GM21529 (cell line): ENCODE results near the gene KLF6.

ENCODE experiments used
- ATAC-seq: cut with Tn5 transposase; IDR thresholded peaks from one replicate; pipeline ENCODE4 v1.9.1; 2021; ENCODE audit not compliant: unreplicated experiment

Gene KLF6

DNA sequence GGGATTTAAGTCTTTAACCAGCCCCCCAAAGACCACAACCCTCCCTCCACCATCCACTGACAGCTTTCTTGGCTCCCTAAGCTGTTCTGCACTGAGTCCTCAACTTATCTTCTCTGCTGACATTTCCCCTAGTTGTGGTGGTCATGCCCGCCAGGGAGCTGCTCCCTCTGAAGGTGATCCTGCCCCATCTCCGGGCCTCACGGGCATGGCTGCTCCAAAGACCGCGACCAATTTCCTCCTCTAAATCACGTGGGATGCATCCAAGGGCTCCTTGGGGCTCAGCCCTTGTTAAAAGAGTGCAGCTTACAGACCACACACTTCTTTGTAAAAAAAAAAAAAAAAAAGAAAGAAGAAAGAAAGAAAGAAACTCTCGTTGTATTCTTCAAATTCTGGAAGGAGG lies 27.1 kb upstream of the KLF6 start:
- ATAC-seq = no peak

DNA sequence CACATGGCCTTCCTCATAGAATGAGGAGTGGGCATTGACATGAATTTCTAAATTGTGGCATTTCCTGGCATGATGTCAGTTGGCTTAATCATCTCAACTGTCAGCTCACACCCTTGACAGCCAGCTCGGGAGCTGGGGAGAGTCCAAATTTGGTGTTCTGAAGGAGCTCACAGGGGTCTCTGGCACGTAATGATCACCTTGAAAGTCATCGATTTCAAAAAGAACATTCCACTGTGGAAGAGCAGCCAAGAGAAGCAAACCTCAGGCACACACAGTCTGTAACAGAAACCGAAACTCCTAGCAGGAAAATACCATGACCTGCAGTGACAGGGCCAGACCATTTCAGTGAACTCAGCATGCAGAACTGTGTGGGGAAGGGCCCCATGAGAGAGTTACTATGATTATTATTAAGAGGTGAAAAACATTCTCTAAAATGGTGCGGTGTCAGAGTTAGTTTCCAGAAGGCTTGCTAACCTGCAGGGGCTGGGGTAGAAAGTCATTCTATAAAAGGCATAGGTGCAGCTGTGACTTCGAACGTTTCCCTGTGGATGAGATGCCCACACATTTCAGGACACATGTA lies 26.4 kb upstream of the KLF6 start:
- ATAC-seq = peak; percentile 85

DNA sequence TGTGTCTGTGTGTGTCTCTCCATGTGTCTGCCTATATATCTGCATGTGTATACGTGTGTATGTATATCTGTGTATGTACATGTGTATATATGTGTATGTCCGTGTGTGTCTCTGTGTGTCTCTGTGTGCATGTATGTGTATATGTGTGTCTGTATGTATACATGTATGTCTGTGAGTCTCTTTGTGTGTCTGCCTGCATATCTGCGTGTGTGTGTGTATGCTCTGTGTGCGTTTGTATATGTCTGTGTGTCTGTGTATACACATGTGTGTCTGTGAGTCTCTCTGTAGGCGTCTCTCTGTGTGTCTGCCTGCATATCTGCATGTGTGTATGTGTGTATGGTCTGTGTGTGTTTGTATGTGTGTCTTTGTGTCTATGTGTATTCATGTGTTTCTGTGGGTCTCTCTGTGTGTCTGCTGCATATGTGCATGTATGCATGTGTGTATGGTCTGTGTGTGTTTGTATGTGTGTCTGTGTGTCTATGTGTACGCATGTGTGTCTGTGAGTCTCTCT lies 23.7 kb upstream of the KLF6 start:
- ATAC-seq = no peak

DNA sequence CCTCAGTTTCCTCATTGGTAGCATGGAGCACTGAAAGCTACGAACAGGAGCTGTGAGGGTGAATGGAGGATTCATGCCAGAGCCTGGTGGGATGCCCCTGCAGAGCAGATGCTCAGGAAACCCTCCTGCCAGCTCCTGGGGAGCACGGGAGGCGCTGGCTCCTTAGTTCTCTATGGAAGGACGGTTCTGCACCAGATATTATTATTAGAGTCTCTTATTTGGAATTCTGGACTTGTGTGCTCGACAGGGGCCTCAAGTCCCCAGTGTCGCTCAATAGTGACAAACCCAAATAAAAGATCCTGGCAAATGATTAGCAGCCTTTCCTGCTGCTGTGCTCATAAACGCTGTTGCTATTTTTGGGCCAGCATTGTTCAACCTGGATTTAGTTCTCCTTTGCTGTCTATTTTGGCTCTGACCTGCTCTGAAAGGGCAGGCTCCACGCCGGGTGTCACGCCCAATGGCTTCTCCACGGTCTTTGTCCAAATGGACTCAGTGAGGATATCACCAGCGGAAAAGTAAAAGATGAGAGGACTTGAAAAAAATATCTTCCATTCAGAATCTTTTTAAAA lies 23.0 kb upstream of the KLF6 start:
- ATAC-seq = no peak

DNA sequence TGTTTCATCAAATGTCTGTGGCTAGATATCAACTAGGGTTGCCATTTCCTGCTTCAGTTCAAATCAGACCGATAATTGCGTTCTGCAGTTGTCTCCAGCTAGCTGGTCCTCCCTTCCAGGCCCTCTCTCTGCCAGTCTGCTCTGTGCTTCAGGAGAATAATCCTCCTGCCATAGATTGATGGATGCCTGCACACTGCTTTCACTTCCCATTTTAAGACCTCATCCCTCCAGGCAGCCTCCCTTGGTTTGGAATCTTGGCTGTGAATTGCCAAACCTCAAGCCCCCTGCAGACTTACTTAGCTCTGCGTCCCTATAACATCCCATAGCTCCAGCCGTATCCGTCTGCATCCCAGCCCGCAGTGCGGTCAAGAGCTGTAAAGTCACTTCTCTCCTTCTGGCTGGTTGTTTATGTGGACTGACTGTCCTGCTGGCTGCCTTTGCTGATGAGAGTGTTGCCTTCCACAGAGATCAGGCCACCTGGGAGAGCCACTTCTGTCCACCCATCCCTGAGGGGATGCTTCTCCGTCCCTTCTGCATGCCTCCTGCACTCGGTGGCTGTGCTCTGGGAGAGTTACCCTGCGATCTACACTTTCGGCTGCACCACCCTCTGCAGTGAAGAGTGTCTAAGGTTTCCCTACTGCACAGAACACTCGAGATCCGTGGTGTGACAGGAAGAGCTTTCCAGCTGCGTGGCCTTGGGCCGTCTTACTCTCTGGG lies 22.4 kb upstream of the KLF6 start:
- no peak for ATAC-seq

DNA sequence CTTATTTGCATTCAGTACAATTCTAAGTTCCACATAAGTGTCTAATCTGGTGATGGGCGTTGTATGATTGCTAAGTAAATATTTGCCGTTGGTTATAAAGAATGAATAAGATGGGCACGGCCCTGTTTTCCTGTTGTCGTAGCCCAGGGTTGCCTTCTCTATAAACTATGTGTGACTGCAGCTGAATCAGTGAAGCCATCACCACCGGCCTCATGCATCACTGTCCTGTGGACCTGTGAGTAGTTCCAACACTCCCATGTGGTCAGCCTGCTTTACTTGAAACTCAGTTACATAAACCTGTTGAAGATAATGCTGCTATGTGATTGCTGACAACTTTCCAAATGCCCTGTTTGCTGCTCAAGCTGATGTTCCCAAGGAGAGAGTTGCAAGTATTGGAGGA lies 21.6 kb upstream of the KLF6 start:
- no peak for ATAC-seq

DNA sequence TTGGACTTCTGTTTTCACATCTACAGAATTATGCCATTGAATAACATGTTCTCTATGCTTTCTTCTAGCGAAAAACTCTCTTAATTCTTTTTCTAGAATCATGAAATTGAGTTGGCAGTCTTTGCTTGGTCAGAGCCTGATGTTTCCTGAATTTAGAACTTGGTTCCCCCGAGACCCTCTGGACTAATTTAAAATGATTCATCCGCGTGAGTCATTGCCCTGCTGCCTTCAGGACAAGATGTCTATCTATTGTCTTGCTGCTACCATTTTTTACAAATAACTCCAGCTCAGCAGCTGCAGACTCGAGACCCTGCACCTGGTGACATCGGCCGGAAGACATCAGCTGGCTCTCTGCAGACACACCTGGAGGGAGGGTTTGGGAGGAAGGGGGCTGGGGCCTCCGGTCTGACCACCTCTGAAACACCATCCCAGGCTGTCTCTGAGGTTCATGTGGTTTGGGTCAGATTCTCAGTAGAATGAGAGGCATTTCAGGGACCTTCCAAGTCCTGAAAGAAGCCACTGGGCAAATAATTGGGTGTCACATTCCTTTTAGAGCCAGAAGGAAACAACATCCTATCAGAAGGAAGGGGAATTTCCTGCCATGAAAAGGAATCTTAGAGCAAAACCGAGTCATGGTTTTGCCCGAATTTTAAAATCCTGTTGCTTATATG lies 20.9 kb upstream of the KLF6 start:
- peak; percentile 50 for ATAC-seq

DNA sequence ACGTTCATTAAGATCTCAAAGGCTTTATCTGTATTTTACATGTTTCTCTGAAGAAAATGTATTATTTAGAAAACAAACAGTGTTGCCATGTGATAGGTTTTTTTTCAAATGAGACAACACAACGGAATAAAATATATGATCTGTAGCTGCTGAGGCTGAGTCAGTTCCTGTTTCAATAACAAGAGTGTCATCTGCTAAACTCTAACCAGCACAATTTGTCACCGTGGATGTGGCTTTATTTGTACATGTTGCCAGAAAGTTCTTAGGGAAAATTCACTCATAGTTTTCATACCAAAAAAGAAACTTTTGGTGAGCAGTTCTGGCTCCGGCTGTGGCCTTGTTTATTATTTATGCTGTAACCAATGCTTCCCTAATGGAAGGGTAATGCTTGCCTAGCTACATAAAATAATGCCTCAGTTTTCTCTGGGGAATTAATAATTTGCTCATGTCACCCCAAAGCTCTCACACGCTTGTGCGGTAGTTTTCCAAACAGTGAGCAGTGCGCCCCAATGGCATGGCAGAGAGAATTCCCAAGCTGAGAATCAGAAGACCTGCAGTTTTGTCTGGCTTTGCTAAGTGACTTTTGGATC lies 20.3 kb upstream of the KLF6 start:
- ATAC-seq = peak; percentile 47

DNA sequence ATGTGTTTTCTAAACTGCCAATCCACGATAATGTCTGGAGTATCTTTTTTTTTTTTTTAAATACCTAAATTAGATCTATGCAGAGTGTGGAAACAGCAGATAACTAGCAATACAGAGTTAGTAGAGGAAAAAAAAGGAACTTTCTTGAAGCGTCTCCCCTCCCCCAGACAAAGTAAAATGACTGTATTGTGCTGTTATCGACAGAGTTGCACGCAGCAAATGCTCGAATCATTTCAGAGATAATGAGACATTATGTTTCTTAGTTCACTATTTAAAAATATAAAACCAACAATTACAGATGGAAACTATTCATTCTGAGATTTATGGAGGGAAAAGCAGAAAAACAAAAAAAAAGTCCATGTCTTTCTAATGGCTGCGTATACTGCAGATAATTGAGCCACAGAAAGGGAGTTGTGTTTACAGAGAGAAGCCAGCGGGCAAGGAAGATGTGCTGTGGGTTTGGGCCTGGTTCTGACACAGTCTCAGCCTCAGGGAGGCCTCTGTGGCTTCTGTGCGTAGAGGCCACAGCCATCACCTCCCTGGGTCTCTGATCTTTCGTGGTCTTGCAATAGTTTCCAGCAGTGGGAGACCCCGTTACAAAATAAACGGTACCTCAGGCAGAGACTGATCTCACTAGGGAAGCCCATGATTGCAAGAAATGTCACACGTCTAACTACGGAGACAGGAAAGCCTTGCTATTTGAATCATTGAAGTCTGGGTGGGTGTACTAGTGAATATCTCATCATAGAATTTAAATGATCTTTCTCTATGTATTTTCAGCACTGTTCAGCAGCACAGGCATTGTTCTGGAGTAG lies 19.1 kb upstream of the KLF6 start:
- ATAC-seq = no peak

DNA sequence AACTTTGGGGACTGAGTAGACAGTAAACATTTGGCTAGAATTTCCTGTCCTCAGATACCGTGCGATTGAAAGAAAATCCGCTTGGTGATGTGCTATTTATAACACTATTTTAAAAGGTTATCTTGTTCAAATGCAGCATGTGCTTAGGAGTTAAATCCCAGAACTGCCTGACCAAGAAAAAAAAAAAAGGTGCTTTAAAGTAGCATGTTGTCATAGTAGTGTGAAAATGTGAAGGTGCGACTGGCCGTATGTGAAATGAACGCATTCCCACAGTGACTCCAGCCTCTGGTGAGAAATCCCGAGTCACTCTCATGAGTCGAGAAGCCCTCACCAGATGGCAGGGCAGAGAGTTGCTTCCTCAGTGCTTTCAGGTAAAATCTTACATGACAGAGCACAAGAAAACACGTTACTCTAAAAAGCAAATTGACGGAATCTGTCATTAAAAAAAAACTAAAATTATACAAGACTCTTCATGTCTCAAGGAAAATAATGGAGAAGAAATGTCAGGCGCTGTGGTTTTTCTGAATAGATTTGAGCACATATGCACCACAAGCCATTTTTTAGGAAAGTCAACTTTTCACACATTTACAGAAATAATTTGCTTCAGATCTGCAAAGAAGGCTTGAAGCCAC lies 18.4 kb upstream of the KLF6 start:
- ATAC-seq = no peak

DNA sequence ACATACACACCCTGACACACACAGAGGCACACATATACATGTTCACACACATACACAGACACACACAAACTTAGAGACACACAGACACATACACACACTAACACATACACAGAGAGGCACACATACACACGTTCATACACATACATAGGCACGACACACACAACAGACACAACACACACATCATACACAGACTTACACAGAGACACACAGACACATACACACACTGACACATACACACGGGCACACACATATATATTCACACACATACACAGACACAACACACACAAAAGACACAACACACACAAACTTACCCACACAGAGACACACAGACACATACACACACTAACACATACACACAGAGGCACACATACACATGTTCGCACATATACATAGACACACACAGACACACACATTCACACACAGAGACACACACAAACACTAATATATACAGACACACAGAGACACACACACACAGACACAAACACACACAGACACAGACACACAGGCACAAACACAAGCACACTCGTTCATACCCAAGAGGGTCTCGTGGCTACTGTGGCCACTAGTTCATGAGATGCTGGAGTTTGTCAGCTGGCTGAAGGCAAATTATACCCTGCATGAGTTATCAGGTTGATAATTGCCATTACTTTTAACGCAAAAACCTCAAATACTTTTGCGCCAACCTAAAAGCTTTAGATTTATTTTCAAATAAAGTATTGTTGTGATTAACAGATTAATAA lies 17.7 kb upstream of the KLF6 start:
- no peak for ATAC-seq

DNA sequence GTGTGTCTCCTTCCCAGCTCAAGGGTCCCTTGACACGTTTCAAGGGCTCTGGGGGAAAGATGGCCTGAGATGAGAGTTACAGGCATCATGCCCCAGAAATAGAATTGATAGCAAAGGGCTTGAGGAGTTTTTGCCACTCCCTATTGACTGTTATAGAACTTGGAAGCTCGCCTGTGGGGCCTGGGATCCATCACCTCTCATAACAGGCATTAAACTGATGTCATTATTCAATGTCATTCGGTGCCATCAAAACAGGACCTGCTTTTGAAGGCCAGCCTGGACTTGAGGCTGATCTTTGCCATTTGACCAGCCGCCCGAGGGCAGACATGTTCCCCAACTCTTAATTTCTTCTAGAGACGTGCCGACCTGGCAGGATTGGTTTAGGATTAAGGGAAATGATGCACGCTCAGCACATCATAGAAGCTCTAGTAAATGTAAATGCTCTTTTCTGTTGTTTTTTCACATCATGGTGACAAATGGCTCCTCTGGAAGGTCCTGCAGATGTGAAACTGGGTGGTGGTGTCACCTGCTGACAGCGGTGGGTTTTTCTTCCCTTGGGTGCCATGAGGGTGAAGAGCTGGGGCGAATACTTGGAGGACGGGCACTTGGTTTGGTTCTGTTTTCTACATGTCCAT lies 16.7 kb upstream of the KLF6 start:
- ATAC-seq = no peak

DNA sequence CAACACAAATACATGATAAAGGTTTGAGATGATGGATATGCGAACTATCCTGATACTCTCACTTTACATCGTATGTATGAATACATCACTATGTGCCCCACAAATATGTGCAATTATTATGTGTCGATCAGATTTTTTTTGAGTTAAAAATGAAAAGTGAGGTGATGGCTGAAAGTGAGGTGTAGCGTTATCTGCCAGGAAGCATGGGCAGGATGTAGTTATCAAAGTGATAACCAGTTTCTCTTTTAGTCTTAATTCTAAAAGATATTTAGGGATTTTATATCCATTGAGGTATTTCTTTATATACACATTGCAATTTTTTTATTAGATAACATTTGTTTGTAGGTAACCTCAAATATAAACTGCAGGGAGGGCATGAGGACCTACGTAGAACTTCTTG lies 15.6 kb upstream of the KLF6 start:
- ATAC-seq = no peak

DNA sequence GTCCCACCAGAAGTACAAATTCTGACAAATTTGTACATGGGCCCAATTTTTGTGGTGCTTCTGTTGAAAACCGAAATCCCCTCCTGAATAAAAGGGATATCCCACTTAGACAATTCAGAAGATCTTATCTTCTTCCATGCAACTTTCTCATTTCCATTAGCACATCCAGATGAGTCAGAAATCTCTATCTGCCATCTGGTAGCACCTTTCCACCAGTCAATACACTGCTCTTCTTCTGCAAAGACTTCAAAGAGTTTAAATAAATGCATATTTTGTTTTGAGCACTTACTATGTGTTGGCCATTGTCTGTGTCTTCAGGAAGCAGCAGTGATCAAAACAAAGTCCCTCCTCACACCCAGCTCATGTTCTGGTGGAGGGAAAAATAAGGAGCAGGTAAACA lies 12.7 kb upstream of the KLF6 start:
- no peak for ATAC-seq

DNA sequence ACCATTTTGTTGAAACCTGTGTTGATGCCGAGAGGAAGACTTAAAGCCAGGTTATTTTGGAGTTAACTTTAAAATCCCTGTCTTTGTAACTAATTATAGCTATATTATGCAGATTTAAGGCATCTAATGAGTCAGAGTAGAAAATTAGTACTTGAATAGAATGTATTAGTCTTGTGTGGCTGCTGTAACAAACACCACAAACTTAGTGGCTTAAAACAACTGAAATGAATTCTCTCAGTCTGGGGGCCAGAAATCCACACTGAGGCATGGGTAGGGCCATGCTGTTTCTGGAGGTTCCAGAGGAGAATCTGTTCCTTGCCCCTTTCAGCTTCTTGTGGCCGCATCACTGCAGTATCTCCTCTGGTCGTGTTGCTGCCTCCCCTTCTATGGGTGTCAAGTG lies 8.5 kb upstream of the KLF6 start:
- ATAC-seq = no peak

DNA sequence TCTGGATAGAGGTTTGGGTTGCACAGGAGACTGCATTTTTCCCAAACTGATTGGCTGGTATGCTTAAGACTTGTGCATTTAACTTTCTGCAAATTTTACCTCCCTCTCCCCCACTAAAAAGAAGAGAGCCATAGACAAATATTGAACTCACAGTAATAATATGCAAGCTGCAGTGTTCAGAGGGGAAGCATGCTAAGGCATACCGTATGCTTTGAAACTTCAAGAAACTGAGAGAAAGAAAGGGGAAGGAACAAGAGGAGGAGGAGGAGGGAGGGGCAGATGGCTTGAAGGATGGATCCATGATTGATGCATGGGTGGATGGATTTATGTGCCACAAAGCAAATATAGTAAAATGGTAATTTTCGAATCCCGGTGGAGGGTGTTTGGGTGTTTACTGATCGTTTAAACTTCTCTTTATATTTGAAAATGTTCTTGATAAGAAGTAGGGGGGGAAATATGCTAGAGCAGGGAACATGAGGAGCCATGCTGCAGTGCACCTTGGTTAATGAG lies 7.8 kb upstream of the KLF6 start:
- no peak for ATAC-seq

DNA sequence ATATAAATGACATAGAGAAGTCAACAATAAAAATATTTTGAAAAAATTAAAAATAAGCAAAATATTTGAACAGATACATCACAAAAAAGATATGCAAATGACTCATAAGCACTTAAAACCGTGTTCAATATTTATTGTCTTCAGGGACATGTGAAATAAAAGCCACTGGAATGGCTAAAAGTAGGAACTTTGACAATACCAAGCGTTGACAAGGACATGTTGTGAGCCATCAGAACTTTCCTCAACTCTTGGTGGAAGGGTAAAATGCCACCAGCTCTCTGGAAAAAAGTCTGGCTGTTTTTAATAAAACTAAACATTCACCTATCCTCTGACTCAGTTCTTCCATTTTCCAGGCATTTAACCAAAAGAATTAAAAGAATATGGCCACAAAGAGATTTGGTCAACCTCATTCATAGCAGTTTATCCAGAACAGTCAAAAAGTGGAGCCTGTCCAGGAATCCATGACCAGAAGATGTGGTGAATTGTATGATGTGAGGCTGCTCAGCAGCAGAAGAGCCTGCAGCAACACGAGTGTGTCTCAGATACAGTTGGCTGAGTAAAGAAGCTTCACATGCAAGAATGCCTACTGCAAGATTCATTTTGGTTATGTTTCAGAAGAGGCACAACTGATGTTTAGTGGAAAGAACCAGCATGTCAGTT lies 7.1 kb upstream of the KLF6 start:
- no peak for ATAC-seq

DNA sequence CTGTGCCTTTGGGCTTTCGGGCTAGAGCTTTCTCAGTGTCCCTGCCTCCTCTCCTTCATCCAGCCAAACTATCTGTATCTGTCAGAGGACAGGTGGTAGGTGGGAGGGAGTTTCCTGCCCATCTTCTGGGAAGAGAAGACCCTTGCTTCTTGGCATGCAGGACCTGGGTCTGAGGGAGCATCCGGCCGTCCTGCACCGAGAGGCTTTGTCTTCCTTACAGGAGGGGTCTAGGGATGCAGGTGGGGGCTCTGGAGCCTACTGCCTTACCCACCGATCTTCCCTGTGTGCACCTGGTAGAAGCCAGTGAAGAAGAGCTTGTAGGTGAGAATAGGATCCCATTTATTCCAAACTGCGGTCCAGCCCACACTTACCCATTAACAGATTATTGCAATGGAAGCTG lies 5.8 kb upstream of the KLF6 start:
- ATAC-seq = no peak
